ENCODE results near the gene TMCC3. TPM values are rescaled to one million over a fixed set of nuclear protein-coding genes. Genes with fewer than 3 reads are reported as not detected.

Gene TMCC3
- total and polyA plus RNA-seq, 9 of the 15 experiments (the other 6 are each of a cell fraction or from before 2014, with no cell fraction given) = not detected

- ChIA-PET POLR2A (no interaction called here), CTCF (ENCODE audit: low intra/inter-chr PET ratio) (interaction anchor here (0.6 kb wide), 1 partner anchor 323 kb away, joined by 3 read pairs; no protein-coding TSS in a partner anchor)
- Histone ChIP-seq H4K20me1 (replicated peaks; ENCODE audit: control insufficient read depth, insufficient read depth, low read length) (no peaks in the 10 kb centered on the region; the same call in 1 of the 2 replicates), H3K9me1 (ENCODE audit: control insufficient read depth, insufficient read depth, low read length) (no peaks in the 10 kb centered on the region), H3K4me1 (replicated peaks in 1 of 2; ENCODE audit: control insufficient read depth in 2 of 2, insufficient read depth in 2 of 2, low read length in 2 of 2) (no peaks in the 10 kb centered on the region), H3K27me3 (ENCODE audit: control insufficient read depth in 2 of 2, insufficient read depth in 2 of 2, low read length in 2 of 2) (peaks cover 10 to 32% of the 10 kb centered on the region in 2 experiments; a peak in 3 of 5 replicates), H2AFZ (ENCODE audit: low read depth, low read length) (no peak overlapping the region), H3K4me2 (ENCODE audit: insufficient read depth, low read length) (no peak overlapping the region), H3K9me3 (replicated peaks; ENCODE audit: control insufficient read depth, insufficient read depth, low read depth, low read length) (no peaks in the 10 kb centered on the region), H3K4me3 (no peak overlapping the region), H3K27ac (ENCODE audit: extremely low read depth, low read depth, low read length) (no peak overlapping the region), H3K9ac (ENCODE audit: insufficient read depth in 1 of 2, low read depth in 2 of 2, low read length in 2 of 2) (no peak overlapping the region), H3K79me2 (ENCODE audit: control insufficient read depth, insufficient read depth, low read length) (no peaks in the 10 kb centered on the region), H3K36me3 (ENCODE audit: control insufficient read depth, insufficient read depth, low read length) (no peaks in the 10 kb centered on the region)
- ATAC-seq = no peak
- WGBS (ENCODE audit: insufficient coverage, low coverage, missing lambda C conversion rate) = 0% methylated on average over 5 of the region's 5 CpGs
- in situ Hi-C loops (cut with MboI) = no loop called here
- no TSS peak for BruUV-seq (replicated peaks)
- DNase-seq (ENCODE audit: extremely low read depth in 1 of 4, low spot score in 3 of 4) = no peak
- FAIRE-seq = no peak
- TF ChIP-seq SUPT5H (IDR thresholded peaks at IDR 0.05) (no peak), CREB1 (IDR thresholded peaks at IDR 0.05) (no peak), CREB1 (CRISPR knock-in tag; IDR thresholded peaks at IDR 0.05) (no peak)
- intact Hi-C loops (cut with micrococcal nuclease) = no loop called here
Observed at GRCh38 chr12:94582591-94582990, 67.8 kb downstream of the TMCC3 start.

DNA sequence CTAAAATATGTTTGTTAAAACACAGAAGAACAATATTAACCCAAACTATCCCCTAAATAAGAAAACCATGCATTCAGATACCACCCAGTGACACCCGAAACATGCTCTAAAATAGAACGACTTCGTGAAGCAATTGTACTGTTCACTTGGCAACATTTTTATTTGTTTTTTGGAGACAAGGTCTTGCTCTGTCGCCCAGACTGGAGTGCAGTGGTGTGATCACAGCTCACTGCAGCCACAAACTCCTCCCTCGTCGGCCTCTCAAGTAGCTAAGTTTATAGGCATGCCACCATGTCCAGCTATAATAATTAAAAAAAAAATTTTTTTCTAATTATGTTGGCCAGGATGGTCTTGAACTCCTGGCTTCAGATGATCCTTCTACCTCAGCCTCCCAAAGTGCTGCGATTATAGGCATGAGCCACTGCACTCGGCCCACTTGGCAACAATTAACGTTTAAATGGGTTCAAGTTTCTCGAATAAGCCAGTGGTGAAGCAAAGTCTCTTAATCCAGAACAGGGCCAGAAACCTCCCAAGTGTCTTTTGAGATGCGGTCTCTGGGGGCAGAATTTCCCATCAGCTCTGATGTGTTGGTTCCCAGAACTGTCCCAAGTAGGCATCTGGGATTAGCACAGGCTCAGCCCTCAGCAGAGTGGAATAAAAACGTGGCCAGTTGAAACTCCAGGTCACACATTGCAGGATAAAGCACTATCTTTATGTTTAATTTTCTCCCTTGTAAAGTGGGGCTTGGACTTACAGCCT is 74.5 kb downstream of the TMCC3 start:
- no peak for FAIRE-seq
- ATAC-seq = no peak
- DNase-seq (ENCODE audit: extremely low read depth in 1 of 4, low spot score in 3 of 4) = no peak
- H4K20me1 ChIP-seq (replicated peaks; ENCODE audit: control insufficient read depth, insufficient read depth, low read length) = no peaks in the 10 kb centered on the region; the same call in 1 of the 2 replicates
- no peak overlapping the region for H3K9ac ChIP-seq (ENCODE audit: insufficient read depth in 1 of 2, low read depth in 2 of 2, low read length in 2 of 2)
- no TSS peak for BruUV-seq (replicated peaks)
- in situ Hi-C loops (cut with MboI) = no loop called here
- intact Hi-C loops (cut with micrococcal nuclease) = no loop called here
- no peaks in the 10 kb centered on the region for H3K9me1 ChIP-seq (ENCODE audit: control insufficient read depth, insufficient read depth, low read length)
- ChIA-PET POLR2A (no interaction called here), CTCF (ENCODE audit: low intra/inter-chr PET ratio) (no interaction called here)
- H3K27ac ChIP-seq (ENCODE audit: extremely low read depth, low read depth, low read length) = no peak overlapping the region
- no peaks in the 10 kb centered on the region for H3K9me3 ChIP-seq (replicated peaks; ENCODE audit: control insufficient read depth, insufficient read depth, low read depth, low read length)
- no peaks in the 10 kb centered on the region for H3K4me1 ChIP-seq (replicated peaks in 1 of 2; ENCODE audit: control insufficient read depth in 2 of 2, insufficient read depth in 2 of 2, low read length in 2 of 2)
- H2AFZ ChIP-seq (ENCODE audit: low read depth, low read length) = no peak overlapping the region
- no peak overlapping the region for H3K4me2 ChIP-seq (ENCODE audit: insufficient read depth, low read length)
- no peak overlapping the region for H3K4me3 ChIP-seq
- WGBS (ENCODE audit: insufficient coverage, low coverage, missing lambda C conversion rate) = 1% methylated on average over 12 of the region's 12 CpGs
- no peaks in the 10 kb centered on the region for H3K79me2 ChIP-seq (ENCODE audit: control insufficient read depth, insufficient read depth, low read length)
- no peaks in the 10 kb centered on the region for H3K36me3 ChIP-seq (ENCODE audit: control insufficient read depth, insufficient read depth, low read length)
- H3K27me3 ChIP-seq (ENCODE audit: control insufficient read depth in 2 of 2, insufficient read depth in 2 of 2, low read length in 2 of 2) = peaks cover 23 to 51% of the 10 kb centered on the region in 2 experiments; a peak in 4 of 5 replicates
- no peak for TF ChIP-seq TAF9B (IDR thresholded peaks at IDR 0.05; ENCODE audit: partially characterized antibody)
- TF ChIP-seq NFE2 (IDR thresholded peaks at IDR 0.05; ENCODE audit: low read depth) = no peak

Data from K562 (cell line).